Epithelial cell of esophagus (primary cell): ENCODE measurements around the gene EPHA2.

Experiments
- DNase-seq: peaks from one replicate; pipeline ENCODE4 v3.0.0; 2010; ENCODE audit warnings: low read depth
- H3K4me3 ChIP-seq: 2 replicates; pipeline ENCODE4 v1.5.1; 2011; ENCODE audit warnings: mild to moderate bottlenecking, low read length, control low read depth
- TF ChIP-seq, protein P1 (sequence below): IDR thresholded peaks from 2 replicates; pipeline ENCODE4 v1.5.1; 2011; ENCODE audit warnings: low read depth, mild to moderate bottlenecking, low read length, control low read depth, inconsistent platforms; ENCODE audit not compliant: insufficient read depth; ENCODE audit errors: missing control alignments

The EPHA2 gene

DNA sequence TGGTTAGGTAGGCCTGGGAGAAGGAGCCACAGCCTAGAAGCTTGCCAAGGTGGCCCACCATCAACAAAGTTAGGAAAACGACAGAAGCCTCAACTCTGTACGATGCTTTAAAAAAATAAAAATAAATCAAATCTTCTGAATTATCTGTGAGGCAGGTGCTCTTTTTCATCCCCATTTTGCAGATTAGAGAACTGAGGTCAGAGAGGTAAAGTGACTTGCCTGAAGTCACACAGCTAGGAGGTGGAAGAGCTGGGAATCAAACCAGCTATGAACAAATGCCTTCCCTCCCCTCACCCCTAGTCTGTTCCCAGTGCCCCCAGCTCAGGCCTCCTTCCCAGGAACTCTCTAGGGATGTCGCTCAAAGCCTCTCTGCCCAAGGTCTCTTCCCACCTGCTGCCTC lies 30.4 kb downstream of the EPHA2 start:
- no peak for DNase-seq
- no peak overlapping the region for H3K4me3 ChIP-seq
- TF ChIP-seq, protein P1, sequence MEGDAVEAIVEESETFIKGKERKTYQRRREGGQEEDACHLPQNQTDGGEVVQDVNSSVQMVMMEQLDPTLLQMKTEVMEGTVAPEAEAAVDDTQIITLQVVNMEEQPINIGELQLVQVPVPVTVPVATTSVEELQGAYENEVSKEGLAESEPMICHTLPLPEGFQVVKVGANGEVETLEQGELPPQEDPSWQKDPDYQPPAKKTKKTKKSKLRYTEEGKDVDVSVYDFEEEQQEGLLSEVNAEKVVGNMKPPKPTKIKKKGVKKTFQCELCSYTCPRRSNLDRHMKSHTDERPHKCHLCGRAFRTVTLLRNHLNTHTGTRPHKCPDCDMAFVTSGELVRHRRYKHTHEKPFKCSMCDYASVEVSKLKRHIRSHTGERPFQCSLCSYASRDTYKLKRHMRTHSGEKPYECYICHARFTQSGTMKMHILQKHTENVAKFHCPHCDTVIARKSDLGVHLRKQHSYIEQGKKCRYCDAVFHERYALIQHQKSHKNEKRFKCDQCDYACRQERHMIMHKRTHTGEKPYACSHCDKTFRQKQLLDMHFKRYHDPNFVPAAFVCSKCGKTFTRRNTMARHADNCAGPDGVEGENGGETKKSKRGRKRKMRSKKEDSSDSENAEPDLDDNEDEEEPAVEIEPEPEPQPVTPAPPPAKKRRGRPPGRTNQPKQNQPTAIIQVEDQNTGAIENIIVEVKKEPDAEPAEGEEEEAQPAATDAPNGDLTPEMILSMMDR = no peak

DNA sequence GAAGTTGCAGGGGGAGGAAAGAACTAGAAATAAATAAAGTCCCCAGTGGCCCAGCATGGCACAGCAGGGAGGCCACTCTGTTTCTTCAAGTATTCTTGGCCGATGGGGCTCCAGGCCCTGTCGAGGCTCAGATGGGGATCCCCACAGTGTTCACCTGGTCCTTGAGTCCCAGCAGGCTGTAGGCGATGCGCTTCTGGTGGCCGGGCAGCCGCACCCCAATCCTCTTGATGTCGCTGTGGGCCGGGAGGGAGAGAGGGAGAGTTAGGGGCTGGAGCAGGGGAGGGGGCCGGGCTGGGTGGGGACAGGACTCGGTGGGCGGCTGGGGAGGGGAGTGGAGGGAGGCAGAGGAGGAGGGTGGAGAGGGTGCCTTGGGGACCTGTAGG lies 30.8 kb downstream of the EPHA2 start:
- H3K4me3 ChIP-seq = no peak overlapping the region
- DNase-seq = no peak
- TF ChIP-seq, protein P1 = no peak

DNA sequence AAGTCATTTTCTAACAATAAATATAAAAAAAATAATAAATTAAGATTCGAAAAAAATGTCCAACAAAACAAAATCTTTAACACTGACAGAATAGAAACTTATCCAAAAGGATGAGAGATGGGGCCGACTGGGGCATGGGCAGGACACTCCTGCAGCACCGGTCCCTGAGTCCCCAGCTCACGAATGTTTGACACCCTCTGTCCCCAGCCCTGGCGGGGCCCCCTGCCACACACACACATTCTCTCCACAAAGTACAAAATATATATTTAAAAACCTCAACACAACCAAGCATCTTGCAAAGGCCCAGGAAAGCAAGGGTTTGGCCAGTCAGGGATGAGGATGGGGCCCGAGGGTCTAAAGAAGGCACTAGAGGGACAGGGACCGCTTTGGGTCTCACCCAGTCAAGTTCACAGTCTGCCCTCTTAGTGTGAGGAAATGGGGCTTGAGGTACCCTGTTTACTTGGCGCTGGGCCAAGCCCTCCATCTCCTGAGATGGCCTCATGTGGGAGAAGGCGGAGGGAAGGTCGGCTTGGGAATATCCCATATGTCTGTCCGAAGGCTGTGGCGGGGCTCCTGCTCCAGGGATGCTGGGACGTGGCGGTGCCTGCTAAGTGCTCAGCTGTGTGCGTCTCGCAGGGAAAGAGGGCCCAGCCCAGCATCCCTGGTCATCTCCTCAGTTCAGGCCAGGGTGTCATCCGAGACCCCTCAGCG lies 31.3 kb downstream of the EPHA2 start:
- TF ChIP-seq, protein P1 = no peak
- no peak overlapping the region for H3K4me3 ChIP-seq
- DNase-seq = no peak

DNA sequence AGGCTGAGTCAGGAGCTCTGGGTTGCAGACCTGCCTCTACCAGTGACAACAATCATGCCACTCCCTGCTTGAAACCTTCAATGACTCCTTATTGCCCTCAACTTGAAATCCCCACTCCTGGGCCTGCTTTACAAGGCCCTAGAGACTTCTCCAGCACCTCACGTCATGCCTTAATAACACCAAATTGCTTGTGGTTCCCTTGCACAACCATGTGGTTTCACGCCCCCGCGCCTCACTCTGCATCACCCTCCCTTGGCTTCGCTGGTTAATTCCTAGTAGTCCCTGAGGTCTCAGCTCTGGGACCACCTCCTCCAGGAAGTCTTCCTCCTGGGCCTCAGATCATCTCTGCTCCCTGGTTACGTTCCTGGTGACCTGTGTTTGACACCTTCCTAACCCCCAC lies 33.0 kb downstream of the EPHA2 start:
- peak; percentile 97 for DNase-seq
- TF ChIP-seq, protein P1 = no peak
- H3K4me3 ChIP-seq = no peak overlapping the region

DNA sequence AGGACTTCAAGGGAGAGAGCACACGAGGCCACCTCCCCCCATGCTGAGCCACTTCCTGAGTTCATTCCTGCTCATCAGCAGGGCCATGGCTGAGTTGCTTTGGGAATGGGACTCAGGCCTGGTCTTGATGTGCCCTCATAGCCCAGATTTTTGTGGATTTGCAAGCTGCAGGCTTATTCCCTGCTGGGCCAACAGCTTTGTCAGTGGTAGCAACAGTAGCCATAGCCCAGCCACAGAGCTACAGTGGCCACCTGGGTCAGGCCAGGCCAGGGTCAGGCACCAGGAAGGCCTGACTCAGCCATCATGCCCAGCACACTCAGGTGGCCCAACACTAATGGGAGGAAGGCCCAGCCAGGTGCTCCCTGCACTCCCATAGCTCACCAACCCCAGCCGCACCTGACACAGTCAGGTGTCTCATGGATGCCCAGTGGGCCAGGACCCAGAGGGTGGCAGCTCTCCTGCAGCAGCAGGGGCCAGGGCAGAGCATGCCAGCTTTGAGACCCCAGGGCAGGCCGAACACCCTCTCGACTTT lies 33.5 kb downstream of the EPHA2 start:
- TF ChIP-seq, protein P1 = no peak
- H3K4me3 ChIP-seq = no peak overlapping the region
- DNase-seq = no peak

DNA sequence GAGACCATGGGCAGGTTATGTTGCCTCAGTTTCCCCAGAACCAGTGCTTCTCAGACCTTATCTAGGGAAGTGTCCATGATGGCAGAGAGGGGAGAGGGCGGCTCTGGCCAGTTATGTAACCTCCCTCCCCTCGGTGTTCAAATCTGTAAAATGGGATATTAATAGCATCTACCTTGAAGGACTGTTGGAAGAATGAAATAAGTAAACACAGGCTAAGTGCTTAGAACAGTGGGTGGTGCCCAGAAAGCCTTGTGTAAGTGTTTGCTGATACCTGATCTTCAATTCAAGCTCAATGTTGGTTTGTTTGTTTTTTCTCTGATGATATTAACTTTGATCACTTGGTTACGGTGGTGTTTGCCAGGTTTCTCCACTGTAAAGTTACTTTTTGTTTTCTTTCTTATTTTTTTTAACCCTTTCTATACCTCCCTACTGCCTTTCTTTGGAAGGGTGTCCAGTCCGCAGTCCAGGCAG lies 34.9 kb downstream of the EPHA2 start:
- TF ChIP-seq, protein P1 = no peak
- H3K4me3 ChIP-seq = no peak overlapping the region
- peak; percentile 53 for DNase-seq

DNA sequence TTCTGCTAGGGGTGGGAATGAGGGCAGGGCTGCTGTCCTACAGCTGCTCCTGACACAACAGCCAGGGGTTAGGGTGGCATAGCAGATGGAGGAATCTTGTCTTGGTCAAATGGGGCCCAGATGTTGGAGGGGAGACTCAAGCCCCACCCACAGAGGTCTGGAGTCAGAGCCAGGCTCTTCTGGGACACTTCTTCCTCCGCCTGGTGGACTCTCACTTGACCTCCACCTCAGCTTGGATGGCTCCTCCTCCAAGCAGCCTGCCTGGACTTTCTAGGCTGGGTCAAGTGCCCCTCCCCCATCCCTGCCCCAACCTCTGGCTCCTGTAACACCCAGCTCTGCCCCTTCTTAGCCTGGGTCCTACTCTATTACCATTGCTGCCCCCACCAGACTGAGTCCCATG lies 35.5 kb downstream of the EPHA2 start:
- DNase-seq = no peak
- TF ChIP-seq, protein P1 = no peak
- no peak overlapping the region for H3K4me3 ChIP-seq
